CD4-positive, alpha-beta T cell treated with Interferon alpha-2 for 1 hour (primary cell): ENCODE data around the gene SLC26A9.
A peak's percentile ranks its signal among the peaks of the same experiment; 100 is the strongest.
"Not testable (repeated sequence)": the region's sequence is repeated elsewhere in the genome, so short reads cannot be mapped to it uniquely, and the experiment has no call there.

Experiments used
- DNase-seq, 2 donors: peaks; one replicate each; pipeline ENCODE4 v3.0.0-alpha.2; 2020 to 2022

The SLC26A9 gene

DNA sequence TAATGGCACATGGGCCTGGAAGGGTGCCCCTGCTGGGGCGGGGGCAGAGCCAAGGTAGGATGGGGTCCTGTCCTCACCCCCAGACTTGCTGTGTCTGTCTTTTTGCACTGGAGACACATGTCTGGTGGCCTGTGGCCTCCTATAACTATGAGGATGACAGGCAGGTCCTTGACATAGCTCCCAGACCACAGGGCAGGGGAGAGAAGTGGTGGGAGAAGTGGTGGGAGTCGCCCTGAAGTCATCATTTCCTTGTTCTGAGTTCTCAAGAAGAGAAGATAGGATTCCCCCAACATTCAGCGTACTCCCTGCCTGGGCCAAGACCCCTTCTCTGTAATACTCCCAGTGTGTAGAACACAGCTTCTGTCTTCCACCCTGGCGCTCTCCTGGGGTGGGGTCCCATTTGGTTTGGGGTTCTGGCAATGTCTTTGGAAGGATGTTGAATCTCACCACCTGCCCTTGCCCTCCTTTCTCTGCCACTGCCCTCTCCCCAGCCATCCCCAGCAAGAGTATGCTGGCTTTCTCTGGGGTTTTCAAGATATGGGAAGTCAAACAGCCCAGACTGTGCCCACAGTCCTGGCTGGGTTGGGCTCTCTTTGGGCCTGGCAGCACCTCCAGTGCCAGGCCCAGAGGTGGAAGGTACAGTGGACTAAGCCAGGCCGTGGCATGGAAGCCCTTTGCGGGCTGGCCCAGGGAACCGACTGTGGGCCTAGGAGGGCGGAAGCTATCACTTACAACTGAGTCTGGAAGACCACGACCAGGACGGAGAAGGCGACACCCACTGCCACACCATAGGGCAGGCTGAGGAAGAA is 19.4 kb downstream of the SLC26A9 start:
- no peak for DNase-seq

DNA sequence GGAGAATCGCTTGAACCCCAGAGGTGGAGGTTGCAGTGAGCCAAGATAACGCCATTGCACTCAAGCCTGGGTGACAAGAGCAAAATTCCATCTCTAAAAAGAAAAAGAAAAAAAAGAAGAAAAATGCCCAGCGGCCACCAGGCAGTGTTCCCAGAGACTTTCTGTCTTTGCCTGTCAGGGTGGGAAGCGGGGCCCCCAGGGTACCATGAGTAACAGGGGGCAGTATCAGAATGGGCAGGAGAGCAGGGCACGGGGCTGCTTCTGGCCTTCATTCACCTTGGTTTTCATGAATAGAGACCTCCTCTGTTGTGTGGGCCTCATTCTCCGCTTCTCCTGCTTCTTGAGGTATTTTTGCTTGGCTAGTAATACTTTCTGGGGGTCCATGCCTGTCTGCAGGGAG is 20.4 kb downstream of the SLC26A9 start:
- no peak for DNase-seq

DNA sequence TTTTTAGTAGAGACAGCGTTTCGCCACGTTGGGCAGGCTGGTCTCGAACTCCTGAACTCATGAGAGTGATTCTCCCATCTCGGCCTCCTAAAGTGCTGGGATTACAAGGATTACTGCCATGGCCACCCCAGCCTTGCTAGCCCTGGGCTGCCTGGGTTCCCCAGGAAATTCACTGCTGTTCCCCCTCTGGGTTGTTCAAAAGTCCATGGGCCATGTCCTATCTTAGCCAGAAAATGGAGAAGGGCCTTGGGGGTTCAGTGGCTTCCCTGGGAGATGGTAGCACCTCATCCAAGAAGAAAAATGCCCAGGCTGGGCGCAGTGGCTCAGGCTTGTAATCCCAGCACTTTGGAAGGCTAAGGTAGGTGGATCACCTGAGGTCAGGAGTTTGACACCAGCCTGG is 20.9 kb downstream of the SLC26A9 start:
- no peak for DNase-seq

DNA sequence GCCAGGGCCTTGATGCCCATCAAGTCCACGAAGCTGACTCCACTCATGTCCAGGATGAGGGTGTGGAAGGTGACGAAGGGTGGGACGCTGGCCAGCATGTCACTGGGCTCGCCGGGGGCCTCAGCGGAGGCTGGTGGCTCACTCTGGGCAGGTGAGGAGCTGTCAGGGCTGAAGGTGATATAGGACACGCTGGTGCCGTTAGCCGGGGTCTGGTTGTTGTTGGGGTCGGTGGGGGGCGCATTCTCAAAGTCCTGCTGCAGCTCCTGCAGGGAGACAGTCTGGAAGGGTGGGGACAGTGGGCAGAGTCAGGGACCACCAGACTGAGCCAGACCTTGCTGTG is 21.7 kb downstream of the SLC26A9 start:
- DNase-seq = no peak

DNA sequence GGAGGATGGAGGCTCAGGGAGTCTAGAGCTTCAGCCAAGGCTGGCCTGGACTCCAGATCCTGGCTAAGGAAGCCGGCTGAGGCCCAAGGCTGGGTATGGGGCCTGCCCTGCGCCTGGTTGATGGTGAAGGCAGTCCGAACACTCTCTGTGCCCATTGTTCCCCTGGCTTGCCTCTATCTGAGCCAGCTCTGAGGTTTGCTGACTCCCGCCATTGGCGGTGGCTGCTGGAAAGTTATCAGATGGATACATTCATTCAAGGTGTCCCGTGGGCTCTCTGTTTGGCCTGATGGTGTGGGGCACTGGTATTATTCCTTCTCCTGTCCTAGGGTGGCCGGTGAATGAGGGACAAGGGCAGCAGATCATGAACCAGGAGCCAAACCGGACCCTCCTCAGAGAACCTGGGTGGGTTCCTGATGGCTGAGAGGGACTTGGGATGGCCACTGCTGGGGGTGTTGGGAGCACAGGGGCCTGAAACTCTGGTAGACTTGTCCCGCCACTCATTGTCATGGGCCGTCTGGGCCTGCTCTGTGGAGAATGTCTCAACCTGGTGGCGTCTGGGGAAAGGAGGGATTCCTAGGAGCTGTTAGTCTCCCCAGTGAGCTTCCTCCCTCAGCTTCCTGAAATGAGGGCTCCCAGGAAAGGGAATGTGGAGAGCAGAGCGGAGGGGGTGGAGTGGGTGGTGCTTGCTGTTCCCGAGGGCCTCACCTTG is 22.2 kb downstream of the SLC26A9 start:
- no peak for DNase-seq

DNA sequence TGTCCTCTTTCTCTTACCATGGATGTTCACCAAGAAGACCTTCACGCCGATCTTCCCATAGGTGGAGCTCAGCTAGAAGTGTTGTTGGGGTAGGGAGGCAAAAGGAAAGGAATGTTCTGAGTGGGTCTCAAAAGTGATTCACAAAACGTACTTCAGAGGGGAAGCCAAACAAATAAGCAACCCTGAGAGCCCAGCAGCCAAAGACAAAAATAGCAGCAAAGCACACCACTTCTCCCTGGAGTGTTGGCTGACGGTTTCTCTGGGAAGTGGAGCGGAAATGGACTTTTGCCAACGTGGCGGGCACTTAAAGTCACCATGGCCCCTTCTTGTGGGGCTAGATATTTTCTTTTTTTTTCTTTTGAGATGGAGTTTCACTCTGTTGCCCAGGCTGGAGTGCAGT is 23.1 kb downstream of the SLC26A9 start:
- DNase-seq = no peak

DNA sequence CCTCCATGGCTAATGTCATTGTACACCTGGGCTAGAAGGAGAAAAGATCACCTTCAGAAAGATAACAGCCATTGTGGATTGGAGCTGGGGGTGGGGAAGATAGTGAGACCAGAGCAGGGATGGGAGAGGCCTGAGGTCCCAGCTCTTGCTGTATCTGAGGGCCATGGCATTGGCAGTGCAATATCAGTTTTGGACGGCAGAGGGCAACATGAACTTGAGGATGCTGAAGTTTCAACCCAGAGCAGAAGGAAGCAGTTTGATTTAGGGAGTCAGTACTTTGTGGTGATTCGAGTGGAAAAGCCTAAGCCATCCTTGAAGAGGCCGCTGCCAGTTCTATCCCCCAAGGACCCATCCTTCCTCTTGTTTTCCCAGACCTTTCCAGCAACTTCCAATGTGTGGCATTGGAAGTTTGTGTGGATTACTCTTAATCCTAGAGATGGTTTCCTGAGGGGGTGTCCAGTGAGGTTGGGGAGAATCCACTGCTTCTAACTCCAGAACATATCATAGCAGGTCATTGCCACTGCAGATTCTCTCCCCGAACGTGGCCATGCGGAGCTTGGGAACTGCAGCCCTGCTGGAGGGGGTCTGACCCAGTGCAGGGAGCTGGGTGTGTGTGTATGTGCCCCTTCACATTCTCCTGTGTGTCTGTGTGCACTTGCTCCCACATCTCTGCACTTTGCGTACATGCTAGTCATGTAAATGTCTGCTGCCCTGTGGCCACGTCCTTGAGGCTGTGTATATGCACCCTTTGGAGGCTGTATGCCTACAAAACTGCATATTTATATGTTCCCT is 24.1 kb downstream of the SLC26A9 start:
- DNase-seq = peak; percentile 64 to 66

DNA sequence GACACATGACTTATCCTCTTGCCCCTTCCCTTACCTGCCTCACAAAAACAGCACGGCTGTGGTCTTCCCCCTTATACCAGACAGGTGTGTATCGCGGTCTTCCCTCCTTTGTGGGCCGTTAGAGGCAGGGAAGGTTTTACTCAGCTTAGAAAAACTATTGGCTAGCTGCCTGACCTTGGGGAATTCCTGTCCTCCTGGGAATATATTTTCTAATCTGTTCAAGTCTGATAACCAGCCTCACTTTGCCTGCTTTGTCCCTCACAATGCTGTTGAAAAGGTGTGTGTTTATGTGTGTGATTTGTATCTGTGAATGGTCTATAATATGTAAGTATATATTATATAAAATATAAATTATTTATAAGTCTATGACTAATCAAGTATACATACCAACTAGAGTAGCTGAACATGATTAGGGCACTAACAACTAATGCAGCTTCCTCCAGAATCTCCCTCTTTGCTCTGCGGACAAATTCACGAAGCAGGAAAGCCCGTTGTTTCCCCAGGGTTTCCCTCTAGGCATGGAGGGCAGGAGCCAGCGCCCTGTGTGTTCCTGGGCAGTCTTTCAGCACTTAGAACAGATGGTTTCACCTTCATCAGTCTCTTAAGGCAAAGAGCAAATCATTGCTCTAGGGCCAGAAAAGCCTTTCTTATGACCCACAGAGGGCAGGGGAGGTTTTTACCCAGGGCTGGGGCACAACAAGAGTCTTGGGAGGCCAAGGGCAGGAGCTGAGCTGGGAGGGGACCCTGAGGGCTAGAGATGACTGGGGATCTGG is 25.6 kb downstream of the SLC26A9 start:
- DNase-seq = no peak

DNA sequence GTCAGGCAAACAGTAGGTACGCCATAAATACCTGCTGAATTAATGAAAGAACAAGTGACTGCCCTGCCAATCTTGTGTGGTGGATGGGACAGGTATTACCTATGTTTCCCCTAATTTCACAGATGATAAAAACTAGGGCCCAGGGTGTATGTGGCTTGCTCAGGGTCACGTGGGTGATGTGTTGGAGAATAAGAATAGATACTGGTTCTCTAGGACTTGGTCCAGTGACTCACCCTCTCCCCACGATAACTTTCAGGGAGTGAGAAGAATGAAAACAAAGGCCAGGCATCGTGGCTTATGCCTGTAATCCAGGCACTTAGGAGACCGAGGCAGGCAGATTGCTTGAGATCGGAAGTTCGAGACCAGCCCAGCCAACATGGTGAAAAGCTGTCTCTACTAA is 26.7 kb downstream of the SLC26A9 start:
- no peak for DNase-seq

DNA sequence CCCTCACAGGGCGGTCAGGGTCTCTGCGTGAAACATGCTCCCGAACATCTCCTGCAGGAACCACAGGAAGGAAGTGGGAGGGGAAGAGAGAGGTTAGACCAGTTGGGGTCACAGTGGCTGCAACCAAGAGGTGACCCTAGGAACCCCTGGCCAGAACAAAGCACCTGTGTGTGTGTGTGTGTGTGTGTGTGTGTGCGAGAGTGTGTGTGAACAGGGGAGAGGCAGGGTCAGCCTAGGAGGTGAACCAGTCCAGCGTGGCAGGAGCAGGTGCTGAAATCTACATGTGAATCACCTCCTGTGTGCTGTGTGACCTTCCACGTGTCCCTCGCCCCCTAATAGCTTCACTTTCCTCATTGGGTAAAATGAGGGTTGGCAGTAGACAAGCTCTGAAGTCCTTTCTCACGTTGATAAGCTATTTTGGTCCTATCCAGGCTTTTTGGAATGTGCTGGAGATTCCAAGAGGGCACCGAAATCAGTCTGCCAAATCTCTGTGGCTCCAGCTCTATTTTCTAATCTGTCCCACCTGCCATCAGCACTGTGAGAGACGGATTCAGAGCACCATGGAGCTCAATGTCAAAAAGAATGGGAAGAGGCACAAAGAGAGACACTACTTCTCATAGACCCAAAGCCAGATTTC is 27.8 kb downstream of the SLC26A9 start:
- no peak for DNase-seq

DNA sequence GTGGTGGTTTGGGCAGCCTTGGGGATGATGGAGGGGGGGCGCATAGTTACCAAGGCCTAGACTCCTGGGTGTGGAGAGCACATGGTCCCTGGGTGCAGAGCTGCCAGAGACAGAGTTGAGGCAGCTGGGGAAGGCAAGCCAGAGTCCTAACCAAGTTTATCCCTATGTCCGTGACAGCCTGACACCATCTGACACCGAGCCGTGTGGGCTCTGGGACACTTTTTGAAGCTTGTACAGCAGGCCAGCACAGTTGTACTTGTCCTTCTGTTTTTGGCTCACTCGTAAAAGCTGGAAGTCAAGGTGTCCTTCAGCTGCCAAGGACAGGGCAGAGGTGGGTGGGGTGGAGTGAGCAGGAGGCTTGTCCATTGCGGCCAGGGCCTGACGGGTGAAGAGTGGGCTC is 28.5 kb downstream of the SLC26A9 start:
- no peak for DNase-seq

DNA sequence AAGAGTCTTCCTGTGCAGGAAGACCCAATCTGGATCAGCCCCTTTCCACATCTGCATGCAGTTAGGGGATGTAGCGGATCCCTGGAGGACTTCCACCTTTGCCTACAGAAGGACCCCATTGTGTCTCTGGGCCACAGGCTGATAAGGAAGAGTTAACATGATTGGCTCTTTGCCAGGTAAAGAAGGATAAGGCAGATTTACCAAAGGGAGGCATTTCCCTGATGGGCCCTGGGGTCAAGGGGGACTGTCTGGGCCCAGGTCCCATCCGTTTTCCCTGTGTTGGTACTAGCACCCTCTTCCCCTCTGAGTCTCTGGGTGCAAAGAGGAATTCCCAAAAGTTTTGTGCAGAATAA is 29.1 kb downstream of the SLC26A9 start:
- no peak for DNase-seq

DNA sequence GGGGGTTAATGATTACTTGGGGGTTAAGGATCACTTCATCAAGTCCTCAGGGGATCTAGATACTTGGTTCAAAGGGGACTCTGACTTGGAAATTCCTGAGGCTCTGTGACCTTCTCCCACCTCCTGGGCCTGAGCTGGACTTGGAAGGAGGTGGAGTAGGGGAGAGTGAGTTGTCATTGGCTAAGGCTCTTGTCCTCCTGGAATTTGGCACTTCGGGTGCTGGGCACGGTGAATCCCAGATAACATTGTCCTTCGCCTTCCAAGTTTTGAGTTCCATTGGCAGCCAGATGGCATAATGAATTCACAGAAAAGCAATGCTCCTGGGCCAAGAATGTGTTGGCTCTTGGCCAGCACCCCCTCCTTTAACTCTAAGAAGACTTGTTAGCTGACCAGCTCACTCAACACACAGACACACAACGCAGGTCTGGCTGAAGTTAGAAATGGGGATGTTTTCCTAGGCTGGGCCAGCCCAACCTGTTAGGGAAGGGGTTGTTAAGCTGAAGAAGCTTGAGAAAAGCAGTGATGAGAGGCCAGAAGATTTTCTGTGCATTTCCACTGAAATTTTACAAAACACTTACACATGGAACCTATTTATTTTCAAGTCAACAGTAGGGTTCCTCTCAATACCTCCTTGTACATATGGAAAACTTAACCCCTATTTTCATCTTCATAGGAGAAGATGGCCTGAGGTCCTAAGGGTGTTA is 29.7 kb downstream of the SLC26A9 start:
- no peak for DNase-seq

DNA sequence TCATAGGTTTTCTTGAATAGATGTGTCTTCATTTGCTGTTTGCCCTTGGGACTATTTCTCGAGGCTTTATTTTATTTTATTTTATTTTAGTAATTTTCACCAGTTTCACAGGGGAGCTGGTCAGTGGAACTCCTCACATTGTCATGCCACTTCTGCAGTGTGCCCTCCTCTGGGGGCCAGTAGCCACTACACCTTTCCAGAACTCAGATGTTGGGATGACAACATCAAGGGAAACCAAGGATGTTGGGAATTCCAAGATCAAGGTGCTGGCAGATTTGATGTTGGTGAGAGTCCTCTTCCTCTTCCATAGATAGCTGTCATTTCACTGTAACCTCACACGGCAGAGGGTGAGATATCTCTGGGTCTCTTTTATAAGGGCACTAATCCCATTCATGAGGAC is 35.5 kb downstream of the SLC26A9 start:
- DNase-seq = no peak

DNA sequence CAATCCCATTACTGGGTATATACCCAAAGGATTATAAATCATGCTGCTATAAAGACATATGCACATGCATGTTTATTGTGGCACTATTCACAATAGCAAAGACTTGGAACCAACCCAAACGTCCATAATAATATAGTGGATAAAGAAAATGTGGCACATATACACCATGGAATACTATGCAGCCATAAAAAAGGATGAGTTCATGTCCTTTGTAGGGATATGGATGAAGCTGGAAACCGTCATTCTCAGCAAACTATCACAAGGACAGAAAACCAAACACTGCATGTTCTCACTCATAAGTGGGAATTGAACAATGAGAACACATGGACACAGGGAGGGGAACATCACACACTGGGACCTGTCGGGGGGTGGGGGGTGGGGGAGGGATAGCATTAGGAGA is 38.2 kb downstream of the SLC26A9 start:
- DNase-seq = not testable (repeated sequence)

DNA sequence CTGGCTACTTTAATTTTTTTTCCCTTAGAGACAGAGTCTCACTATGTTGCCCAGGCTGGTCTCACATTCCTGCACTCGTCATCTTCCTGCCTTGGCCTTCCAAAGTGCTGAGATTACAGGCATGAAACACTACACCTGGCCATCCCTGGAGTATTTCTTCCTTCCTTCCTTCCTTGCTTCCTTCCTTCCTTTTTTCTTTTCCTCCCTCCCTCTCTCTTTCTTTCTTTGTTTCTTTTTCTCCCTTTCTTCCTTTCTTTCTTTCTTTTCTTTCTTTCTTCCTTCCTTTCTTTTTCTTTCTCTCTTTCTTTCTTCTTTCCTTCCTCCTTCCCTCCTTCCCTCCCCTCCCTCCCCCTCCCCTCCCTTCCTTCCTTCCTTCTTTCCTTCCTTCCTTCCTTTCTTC is 46.9 kb downstream of the SLC26A9 start:
- no peak for DNase-seq

DNA sequence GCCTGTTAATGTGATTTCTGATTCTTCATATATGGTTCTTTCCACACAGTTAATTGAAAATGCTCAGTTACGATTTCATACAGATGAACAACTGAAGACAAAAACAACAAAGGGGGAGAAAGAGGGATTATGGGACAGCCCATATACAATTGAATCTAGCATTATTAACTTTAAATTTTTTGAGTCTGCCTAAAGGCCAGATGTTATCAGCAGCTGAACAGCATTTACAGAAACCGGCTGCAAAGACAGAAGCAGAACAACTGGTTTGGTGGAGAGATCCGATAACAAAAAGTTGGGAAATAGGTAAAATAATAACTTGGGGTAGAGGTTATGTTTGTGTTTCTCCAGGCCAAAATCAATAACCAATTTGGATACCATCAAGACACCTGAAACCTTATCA is 49.1 kb downstream of the SLC26A9 start:
- DNase-seq = not testable (repeated sequence)

DNA sequence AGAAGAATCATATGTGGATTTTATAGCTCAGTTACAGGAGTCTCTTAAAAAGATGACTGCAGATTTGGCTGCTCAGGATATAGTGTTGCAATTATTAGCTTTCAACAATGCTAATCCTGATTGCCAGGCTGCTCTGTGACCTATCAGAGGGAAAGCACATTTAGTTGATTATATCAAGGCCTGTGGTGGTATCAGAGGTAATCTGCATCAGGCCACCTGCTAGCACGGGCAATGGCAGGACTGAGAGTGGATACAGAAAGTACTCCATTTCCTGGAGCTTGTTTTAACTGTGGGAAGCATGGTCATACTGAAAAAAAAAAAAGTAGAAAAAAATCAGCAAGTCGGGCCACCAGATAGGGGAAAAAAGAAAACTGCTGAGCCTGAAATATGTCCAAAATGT is 51.1 kb downstream of the SLC26A9 start:
- DNase-seq = not testable (repeated sequence)

DNA sequence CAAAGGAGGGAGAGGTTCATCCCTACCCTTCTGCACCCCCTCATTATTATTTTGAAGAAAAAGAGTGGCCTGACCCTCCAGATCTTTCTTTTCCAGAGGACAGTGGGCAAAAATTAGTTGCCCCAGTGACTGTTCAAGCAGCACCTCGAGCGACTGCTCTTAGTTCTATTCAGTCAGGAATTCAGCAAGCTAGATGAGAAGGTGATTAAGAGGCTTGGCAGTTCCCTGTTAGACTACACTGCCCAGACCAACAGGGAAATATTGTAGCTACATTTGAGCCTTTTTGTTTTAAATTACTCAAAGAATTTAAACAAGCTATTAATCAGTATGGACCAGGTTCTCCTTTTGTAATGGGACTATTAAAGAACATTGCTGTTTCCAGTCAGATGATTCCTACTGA is 51.8 kb downstream of the SLC26A9 start:
- DNase-seq = not testable (repeated sequence)

DNA sequence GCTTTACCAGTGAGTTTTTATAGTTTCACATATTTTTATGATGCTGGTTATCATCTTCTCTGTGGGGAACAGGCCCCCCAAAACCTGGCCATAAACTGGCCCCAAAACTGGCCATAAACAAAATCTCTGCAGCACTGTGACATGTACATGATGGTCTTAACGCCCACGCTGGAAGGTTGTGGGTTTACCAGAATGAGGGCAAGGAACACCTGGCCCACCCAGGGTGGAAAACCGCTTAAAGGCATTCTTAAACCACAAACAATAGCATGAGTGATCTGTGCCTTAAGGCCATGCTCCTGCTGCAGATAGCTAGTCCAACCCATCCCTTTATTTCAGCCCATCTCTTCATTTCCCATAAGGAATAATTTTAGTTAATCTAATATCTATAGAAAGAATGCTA is 52.6 kb downstream of the SLC26A9 start:
- DNase-seq = not testable (repeated sequence)

DNA sequence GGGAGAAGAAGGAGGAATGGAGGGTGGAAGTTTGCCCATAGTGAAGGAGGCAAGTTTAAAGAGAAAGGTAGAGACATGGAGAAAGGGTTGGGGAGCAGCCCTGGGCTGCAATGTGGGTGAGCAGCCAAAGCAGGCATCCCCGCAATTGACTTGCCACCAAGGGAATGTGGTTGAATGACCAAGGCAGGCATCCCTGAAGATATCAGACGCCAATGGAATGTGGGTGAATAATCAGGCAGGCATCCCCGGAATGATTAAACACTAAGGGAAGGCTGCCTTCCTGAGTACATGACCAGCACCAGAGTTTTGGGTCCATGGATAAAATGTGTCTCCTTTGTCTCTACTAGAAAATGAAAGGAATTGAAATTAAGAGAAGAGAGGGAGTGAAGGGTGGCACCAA is 53.5 kb downstream of the SLC26A9 start:
- DNase-seq = not testable (repeated sequence)

DNA sequence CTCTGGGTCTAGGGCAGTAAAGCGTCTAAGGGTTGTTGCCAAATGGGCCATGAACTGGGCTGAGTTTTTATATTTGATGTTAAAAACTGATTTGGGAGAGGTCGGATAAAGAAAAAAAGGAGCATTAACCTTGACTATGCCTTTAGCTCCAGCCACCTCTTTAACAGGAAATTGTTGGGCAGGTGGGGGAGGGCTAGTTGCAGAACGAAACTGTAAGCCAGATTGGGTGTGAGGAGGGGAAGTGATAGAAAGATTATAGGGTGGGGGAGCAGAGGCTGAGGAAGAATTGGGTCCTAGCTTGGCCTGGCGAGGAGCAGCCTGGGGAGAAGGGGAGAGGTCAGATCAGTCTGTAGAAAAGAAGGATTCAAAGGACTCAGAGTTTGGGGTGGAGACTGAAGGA is 54.2 kb downstream of the SLC26A9 start:
- DNase-seq = peak in 1 of 2 donors; percentile 9
